Neutrophil (primary cell): Measurements from ENCODE around the gene DAB2IP.

Experiments
- H3K27ac ChIP-seq: fragments of 200-600 bp; sonication (generic); 2 replicates; pipeline ENCODE4 v1.5.1; 2016; ENCODE audit warnings: mild to moderate bottlenecking, moderate library complexity
- H3K27me3 ChIP-seq: fragments of 200-600 bp; sonication (generic); 2 replicates; pipeline ENCODE4 v1.6.0; 2016; ENCODE audit warnings: mild to moderate bottlenecking
- H3K36me3 ChIP-seq: fragments of 200-600 bp; sonication (generic); 2 replicates; pipeline ENCODE4 v1.5.1; 2017
- H3K4me1 ChIP-seq, 2 experiments: fragments of 200-600 bp in 1 of 2; sonication (generic) in 1 of 2; 1 replicate in 1 of 2; 2 replicates in 1 of 2; pipeline versions ENCODE4 v1.5.1 to v1.6.1; 2013 to 2016; ENCODE audit warnings: low read depth in 1 of 2, low read length in 1 of 2, mild to moderate bottlenecking in 1 of 2, moderate library complexity in 1 of 2; ENCODE audit not compliant: control insufficient read depth in 1 of 2, insufficient read depth in 1 of 2
- H3K4me3 ChIP-seq, 2 experiments: fragments of 200-600 bp in 1 of 2; sonication (generic) in 1 of 2; 1 replicate in 1 of 2; 2 replicates in 1 of 2; pipeline ENCODE4 v1.5.1; 2013 to 2016; ENCODE audit warnings: low read depth in 1 of 2, low read length in 1 of 2, mild to moderate bottlenecking in 1 of 2, moderate library complexity in 1 of 2
- H3K9me3 ChIP-seq: fragments of 200-600 bp; sonication (generic); 2 replicates; pipeline ENCODE4 v1.5.1; 2016
- TF ChIP-seq, protein P1 (sequence below): fragments of 200-600 bp; sonication (generic); IDR thresholded peaks from 2 replicates; pipeline ENCODE4 v1.5.1; 2016; ENCODE audit warnings: antibody characterized with exemption

DAB2IP gene

DNA sequence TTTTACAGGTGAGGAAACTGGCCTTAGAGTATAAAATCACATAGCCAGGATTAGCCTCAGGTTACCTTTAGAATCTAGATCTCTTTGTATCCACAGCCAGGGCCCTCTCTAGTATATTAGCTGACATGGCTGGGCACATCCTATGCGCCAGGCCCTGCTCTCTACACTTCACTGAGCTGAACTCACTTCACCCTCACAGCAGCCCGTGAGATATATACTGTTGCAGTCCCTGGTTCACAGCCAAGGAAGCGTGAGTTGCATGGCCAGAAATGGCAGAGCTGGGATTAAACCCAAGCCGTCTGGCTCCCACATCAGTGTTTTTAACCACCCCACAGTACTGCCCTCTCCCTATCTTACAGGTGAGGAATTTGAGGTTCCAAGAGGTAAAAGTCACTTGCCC, 58.4 kb downstream of the DAB2IP start:
- no peak overlapping the region for H3K27ac ChIP-seq
- H3K27me3 ChIP-seq, result peaks cover 58% of the 10 kb centered on the region
- no peak overlapping the region for H3K4me3 ChIP-seq
- H3K36me3 ChIP-seq, result no peaks in the 10 kb centered on the region
- H3K4me1 ChIP-seq, result no peaks in the 10 kb centered on the region
- H3K9me3 ChIP-seq, result no peaks in the 10 kb centered on the region
- TF ChIP-seq, protein P1, sequence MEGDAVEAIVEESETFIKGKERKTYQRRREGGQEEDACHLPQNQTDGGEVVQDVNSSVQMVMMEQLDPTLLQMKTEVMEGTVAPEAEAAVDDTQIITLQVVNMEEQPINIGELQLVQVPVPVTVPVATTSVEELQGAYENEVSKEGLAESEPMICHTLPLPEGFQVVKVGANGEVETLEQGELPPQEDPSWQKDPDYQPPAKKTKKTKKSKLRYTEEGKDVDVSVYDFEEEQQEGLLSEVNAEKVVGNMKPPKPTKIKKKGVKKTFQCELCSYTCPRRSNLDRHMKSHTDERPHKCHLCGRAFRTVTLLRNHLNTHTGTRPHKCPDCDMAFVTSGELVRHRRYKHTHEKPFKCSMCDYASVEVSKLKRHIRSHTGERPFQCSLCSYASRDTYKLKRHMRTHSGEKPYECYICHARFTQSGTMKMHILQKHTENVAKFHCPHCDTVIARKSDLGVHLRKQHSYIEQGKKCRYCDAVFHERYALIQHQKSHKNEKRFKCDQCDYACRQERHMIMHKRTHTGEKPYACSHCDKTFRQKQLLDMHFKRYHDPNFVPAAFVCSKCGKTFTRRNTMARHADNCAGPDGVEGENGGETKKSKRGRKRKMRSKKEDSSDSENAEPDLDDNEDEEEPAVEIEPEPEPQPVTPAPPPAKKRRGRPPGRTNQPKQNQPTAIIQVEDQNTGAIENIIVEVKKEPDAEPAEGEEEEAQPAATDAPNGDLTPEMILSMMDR, result no peak

DNA sequence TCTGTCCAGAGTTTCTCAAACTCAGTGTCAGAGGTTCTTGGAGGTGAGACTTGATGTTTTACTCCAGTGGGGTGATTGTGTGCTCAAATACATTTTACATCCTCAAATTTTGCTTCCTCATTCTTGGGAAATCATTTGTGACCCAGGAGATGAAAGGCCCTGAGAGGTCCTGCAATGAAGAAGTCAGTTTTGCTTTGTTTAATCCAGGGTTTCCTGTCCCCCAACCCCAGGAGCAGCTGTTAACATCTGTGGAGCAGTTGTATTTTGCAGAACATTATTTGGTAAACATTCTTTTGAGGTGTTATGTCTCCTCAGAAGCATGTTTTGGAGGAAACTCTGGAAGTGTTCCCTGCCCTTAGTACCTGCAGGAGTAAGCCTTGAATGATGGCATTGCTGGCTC, 59.8 kb downstream of the DAB2IP start:
- TF ChIP-seq, protein P1, result no peak
- no peak overlapping the region for H3K27ac ChIP-seq
- H3K36me3 ChIP-seq, result no peaks in the 10 kb centered on the region
- H3K9me3 ChIP-seq, result no peaks in the 10 kb centered on the region
- peaks cover 44% of the 10 kb centered on the region for H3K27me3 ChIP-seq
- H3K4me3 ChIP-seq, result no peak overlapping the region
- H3K4me1 ChIP-seq, result no peaks in the 10 kb centered on the region

DNA sequence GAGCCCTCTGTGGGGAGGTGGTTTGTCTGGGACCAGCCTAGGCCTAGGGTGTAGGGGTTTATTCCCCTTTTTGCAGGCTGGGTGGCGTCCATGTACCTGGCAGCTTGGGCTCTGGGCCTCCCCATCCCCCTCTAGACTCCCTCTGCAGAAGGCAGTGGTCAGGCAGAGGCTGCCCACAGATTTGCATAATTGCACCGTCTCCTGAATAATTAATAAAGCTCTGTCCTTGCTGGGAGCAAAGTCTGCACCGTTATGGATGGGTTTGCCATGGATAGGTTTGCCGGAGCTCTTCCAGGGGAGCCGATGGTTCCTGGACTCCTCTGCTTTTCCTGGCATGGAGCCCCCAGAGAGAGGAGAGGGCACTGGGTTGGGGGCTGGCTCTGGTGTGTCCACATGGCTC, 60.4 kb downstream of the DAB2IP start:
- peaks cover 38% of the 10 kb centered on the region for H3K27me3 ChIP-seq
- H3K4me3 ChIP-seq, result no peak overlapping the region
- TF ChIP-seq, protein P1, result no peak
- no peak overlapping the region for H3K27ac ChIP-seq
- no peaks in the 10 kb centered on the region for H3K4me1 ChIP-seq
- no peaks in the 10 kb centered on the region for H3K36me3 ChIP-seq
- no peaks in the 10 kb centered on the region for H3K9me3 ChIP-seq

DNA sequence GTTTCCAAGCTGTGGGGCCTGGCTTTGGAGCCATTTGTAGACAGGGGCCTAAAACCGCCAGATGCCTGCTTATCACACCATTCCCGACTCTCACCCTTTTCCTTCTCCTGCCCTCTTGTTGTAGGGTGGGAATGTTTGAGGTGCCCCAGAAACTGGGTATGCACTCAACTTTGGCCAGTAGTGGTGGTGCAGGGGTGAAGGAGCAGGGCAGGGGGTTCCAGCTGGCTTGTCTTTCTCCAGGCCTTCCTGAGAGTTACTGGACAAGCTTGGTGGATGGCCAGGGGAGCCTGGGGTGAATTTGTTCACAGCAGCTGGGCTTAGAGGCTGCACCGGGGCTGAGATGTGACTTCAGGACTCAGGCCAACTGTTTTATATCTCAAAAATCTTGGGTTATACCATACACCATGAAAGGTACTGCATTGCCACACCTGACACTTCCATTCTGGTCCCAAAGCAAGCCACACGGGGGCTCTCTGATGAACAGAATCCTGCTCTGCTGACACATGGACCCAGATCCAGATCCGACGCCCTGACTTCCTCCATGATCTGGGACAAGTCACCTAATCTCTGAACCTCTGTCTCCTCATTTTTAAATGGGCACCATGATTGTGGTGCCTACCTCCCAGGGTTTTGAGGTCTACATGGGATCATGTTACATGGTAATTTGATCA, 62.1 kb downstream of the DAB2IP start:
- Histone ChIP-seq H3K27ac (no peak overlapping the region), H3K9me3 (no peaks in the 10 kb centered on the region), H3K27me3 (peaks cover 21% of the 10 kb centered on the region), H3K4me3 (no peak overlapping the region), H3K36me3 (no peaks in the 10 kb centered on the region), H3K4me1 (no peaks in the 10 kb centered on the region)
- TF ChIP-seq, protein P1, result no peak

DNA sequence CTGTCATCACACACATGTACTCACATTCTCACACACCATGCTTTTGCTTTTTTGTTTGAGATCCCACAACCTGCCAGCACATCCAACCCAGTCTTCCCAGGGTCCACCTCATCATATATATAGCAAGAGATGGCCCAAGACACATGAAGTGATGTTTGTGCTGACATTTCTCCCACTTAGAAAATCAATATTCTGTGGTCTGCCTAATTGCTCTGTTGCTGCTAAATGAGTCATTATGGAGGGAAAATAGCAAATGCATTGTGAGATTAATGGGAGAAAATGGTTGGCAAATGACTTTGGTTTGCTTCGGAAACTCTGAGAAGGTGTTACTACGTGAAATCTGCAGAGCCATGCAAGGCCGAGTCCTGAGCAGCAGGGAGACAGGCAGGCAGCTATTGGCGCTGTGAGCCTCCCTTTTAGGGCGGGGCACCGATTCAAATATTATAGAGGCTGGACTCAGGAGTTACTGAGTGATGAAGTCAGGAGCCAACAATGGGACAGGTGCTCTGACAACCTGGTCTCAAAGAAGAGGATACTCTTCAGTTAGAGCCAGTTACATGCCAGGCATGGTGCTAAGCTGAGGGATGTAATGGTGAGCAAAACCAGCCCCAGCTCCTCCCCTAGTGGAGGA, 62.8 kb downstream of the DAB2IP start:
- TF ChIP-seq, protein P1, result no peak
- H3K4me1 ChIP-seq, result no peaks in the 10 kb centered on the region

More for the DNA sequence above, 62.8 kb downstream of the DAB2IP start:
- Histone ChIP-seq H3K36me3 (no peaks in the 10 kb centered on the region), H3K27me3 (peaks cover 15% of the 10 kb centered on the region), H3K27ac (no peak overlapping the region), H3K4me3 (no peak overlapping the region), H3K9me3 (no peaks in the 10 kb centered on the region)
